ENCODE data around the gene ZNF699. TPM values are rescaled to one million over a fixed set of nuclear protein-coding genes. Genes with fewer than 3 reads are reported as not detected.
"Not testable (repeated sequence)": the region's sequence is repeated elsewhere in the genome, so short reads cannot be mapped to it uniquely, and the experiment has no call there.

The ZNF699 gene
- 23.6 TPM for total RNA-seq (ENCODE audit: insufficient read depth, low replicate concordance)

- DNase-seq (ENCODE audit: low spot score), result peak; percentile 99
Measured at GRCh38 chr19:9309139-9309973, at the start of gene ZNF699. Gene ZNF699 (minus strand): TSS chr19:9309838. CDS start chr19:9305119, 4,719 bp downstream.

GRCh38 chr19:9354651-9355050 lies 45.0 kb upstream of the ZNF699 start:
- no peak for DNase-seq (ENCODE audit: low spot score)

GRCh38 chr19:9353011-9353410 lies 43.4 kb upstream of the ZNF699 start:
- DNase-seq (ENCODE audit: low spot score), result no peak

GRCh38 chr19:9352505-9352904 lies 42.9 kb upstream of the ZNF699 start:
- no peak for DNase-seq (ENCODE audit: low spot score)

GRCh38 chr19:9348671-9349070 lies 39.0 kb upstream of the ZNF699 start:
- no peak for DNase-seq (ENCODE audit: low spot score)

- no peak for DNase-seq (ENCODE audit: low spot score)
Measured at GRCh38 chr19:9348253-9348652, 38.6 kb upstream of the ZNF699 start.

GRCh38 chr19:9345005-9345404 lies 35.4 kb upstream of the ZNF699 start:
- DNase-seq (ENCODE audit: low spot score), result no peak

- no peak for DNase-seq (ENCODE audit: low spot score)
Measured at GRCh38 chr19:9342610-9343304, 33.1 kb upstream of the ZNF699 start.

- DNase-seq (ENCODE audit: low spot score), result no peak
Measured at GRCh38 chr19:9329999-9330398, 20.4 kb upstream of the ZNF699 start.

- no peak for DNase-seq (ENCODE audit: low spot score)
Measured at GRCh38 chr19:9324584-9324962, 14.9 kb upstream of the ZNF699 start.

- DNase-seq (ENCODE audit: low spot score), result peak; percentile 98
Measured at GRCh38 chr19:9323919-9324583, 14.4 kb upstream of the ZNF699 start, which contains the start of gene ZNF559. Gene ZNF559 (plus strand): TSS chr19:9324179. CDS start chr19:9338550, 14,371 bp downstream.

GRCh38 chr19:9323557-9323918 lies 13.9 kb upstream of the ZNF699 start:
- peak; percentile 84 for DNase-seq (ENCODE audit: low spot score)

- not testable (repeated sequence) for DNase-seq (ENCODE audit: low spot score)
Measured at GRCh38 chr19:9322201-9322600, 12.6 kb upstream of the ZNF699 start.

GRCh38 chr19:9321756-9322155 lies 12.1 kb upstream of the ZNF699 start:
- DNase-seq (ENCODE audit: low spot score), result not testable (repeated sequence)

GRCh38 chr19:9321338-9321737 lies 11.7 kb upstream of the ZNF699 start:
- no peak for DNase-seq (ENCODE audit: low spot score)

- DNase-seq (ENCODE audit: low spot score), result no peak
Measured at GRCh38 chr19:9313756-9314155, 4.1 kb upstream of the ZNF699 start.

- DNase-seq (ENCODE audit: low spot score), result no peak
Measured at GRCh38 chr19:9309974-9310446, 372 bp upstream of the ZNF699 start.

- no peak for DNase-seq (ENCODE audit: low spot score)
Measured at GRCh38 chr19:9308091-9308770, 1.4 kb downstream of the ZNF699 start.

- DNase-seq (ENCODE audit: low spot score), result no peak
Measured at GRCh38 chr19:9306443-9306842, 3.2 kb downstream of the ZNF699 start.

GRCh38 chr19:9296336-9296735 lies 13.3 kb downstream of the ZNF699 start:
- no peak for DNase-seq (ENCODE audit: low spot score)

GRCh38 chr19:9295411-9295849 lies 14.2 kb downstream of the ZNF699 start:
- no peak for DNase-seq (ENCODE audit: low spot score)
